Heart left ventricle (tissue), 13 donors: ENCODE results near the gene SNHG17.

ENCODE experiments used
- POLR2A ChIP-seq, 2 donors: fragments of 450-650 bp; IDR thresholded peaks; one replicate each; pipeline ENCODE4 v1.6.1; 2017; ENCODE audit warnings: antibody characterized with exemption in 2 of 2, mild to moderate bottlenecking in 2 of 2, moderate library complexity in 2 of 2
- TF ChIP-seq, protein P1 (sequence below), 12 donors: fragments of 200-600 bp; sonication (generic) in 4 of 12; IDR thresholded peaks; one replicate each; pipeline versions ENCODE4 v1.5.0 to v1.8.0; 2018 to 2022; ENCODE audit warnings: antibody characterized with exemption in 12 of 12, mild to moderate bottlenecking in 5 of 12
- donor health status: ischemic (EF 13 %, LVEDD 7.1; RV severe dilation, severe dysfunction).
- donor health status: DM: no; HTN: yes; CAD: no.
- donor health status: DM: no; HTN: no; CAD: no.
- donor health status: ischemic (EF 25% LVEDD 6.9; RV normal size, moderate dysfunction).
- donor health status: ischemic (EF 25% LVEDD 5.7; RV mildly dilated, moderate dysfunction).
- donor health status: ischemic (EF 35%, LVEDD 5.7; RV mildly dilated, moderate dysfunction).
- donor health status: nonischemic (EF 11% LVEDD 7.7; RV severe dilation, severe dysfunction).
- donor health status: DM: yes; HTN: yes; CAD: no.
- donor health status: PGD.
- donor health status: ischemic (EF 29% LVEDD 5.4; RV normal size, mild dysfunction).
- donor health status: nonischemic (EF 23%, LVEDD 6.1; RV moderate dilation, normal function).

DNA sequence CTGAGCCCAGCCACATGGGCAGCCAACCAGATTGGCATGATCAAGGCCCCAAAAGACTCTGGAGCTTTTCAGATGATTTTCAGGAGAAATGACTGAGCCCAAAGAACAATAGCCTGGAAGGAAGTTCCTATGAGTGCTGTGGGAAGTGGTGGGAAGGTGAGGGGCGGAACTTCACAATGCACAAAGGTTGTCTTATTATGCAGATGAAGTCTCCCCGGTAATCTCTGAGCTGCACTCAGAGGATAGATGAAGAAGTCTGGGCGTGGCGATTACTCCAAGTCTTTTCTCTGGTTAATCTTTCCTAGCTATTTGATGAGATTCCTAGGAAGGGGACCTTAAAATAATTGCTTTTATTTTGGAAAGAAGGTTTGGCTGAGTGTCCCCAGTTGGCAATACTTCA is 52.0 kb downstream of the SNHG17 start:
- TF ChIP-seq, protein P1, sequence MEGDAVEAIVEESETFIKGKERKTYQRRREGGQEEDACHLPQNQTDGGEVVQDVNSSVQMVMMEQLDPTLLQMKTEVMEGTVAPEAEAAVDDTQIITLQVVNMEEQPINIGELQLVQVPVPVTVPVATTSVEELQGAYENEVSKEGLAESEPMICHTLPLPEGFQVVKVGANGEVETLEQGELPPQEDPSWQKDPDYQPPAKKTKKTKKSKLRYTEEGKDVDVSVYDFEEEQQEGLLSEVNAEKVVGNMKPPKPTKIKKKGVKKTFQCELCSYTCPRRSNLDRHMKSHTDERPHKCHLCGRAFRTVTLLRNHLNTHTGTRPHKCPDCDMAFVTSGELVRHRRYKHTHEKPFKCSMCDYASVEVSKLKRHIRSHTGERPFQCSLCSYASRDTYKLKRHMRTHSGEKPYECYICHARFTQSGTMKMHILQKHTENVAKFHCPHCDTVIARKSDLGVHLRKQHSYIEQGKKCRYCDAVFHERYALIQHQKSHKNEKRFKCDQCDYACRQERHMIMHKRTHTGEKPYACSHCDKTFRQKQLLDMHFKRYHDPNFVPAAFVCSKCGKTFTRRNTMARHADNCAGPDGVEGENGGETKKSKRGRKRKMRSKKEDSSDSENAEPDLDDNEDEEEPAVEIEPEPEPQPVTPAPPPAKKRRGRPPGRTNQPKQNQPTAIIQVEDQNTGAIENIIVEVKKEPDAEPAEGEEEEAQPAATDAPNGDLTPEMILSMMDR (IDR thresholded peaks at IDR 0.05), result no peak
- TF ChIP-seq POLR2A (IDR thresholded peaks at IDR 0.05), result no peak
